ENCODE data around the gene SPDYE2B.
"Not testable (repeated sequence)": the region's sequence is repeated elsewhere in the genome, so short reads cannot be mapped to it uniquely, and the experiment has no call there.

GRCh38 chr7:102638848-102639247 is 11.3 kb upstream of the SPDYE2B start:
- TF ChIP-seq EZH2 (IDR thresholded peaks at IDR 0.05; ENCODE audit: insufficient read depth, poor library complexity, severe bottlenecking); EZH2phosphoT487 (IDR thresholded peaks at IDR 0.05; ENCODE audit: insufficient read depth, low read depth): not testable (repeated sequence)

Data from GM23248 (cell line).